ENCODE data around the gene TSGA10IP.

DNA sequence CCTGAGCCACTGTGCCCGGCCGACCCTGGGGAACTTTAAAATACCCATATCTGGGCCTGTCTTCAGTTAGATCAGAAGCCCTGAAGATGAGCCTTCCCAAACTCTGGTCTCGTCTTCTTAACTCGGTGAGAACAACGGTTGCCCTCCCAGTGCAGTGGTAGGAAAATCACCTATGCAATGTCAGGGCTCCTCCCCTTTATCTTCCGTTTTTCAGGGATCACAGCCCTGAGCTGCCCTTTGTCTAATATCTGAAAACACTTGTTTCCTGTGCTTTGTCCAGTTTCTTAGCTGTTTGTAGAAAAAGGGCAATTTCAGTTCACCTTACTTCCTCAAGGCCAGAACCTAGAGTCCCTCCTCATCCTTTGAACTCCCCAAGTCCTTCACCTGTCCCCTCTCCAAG lies 16.6 kb upstream of the TSGA10IP start:
- no peak for TF ChIP-seq CTCF (IDR thresholded peaks at IDR 0.05)
- no peak for TF ChIP-seq POLR2A (IDR thresholded peaks at IDR 0.05)
- TF ChIP-seq POLR2AphosphoS5 (IDR thresholded peaks at IDR 0.05): no peak

Data from sigmoid colon (tissue), 4 donors.